ENCODE measurements around the gene R3HDML. TPM values are rescaled to one million over a fixed set of nuclear protein-coding genes. Genes with fewer than 3 reads are reported as not detected.

The R3HDML gene
- total RNA-seq, 2 donors from 2014 or later, result not detected

- Histone ChIP-seq H3K27ac (ENCODE audit: low read depth, low read length) (no peak overlapping the region), H3K9ac (ENCODE audit: extremely low read depth, low read length, poor library complexity, severe bottlenecking) (no peak overlapping the region), H3K9me3 (ENCODE audit: control insufficient read depth, low read length) (no peaks in the 10 kb centered on the region), H3K27me3 (ENCODE audit: control insufficient read depth, insufficient read depth, low read length, poor library complexity, severe bottlenecking) (no peaks in the 10 kb centered on the region), H3K4me1 (ENCODE audit: control insufficient read depth, insufficient read depth, low read length) (peaks cover 7% of the 10 kb centered on the region), H3K4me3 (ENCODE audit: low read length) (peak overlapping the region; percentile 80), H3K36me3 (ENCODE audit: control insufficient read depth, insufficient read depth, low read length) (no peaks in the 10 kb centered on the region)
- H3K27ac Mint-ChIP-seq, result no peak overlapping the region
- no peaks in the 10 kb centered on the region for H3K9me3 Mint-ChIP-seq
- no peak for TF ChIP-seq CTCF (conservative IDR thresholded peaks at IDR 0.05)
- peak overlapping the region; percentile 72 for H3K4me3 Mint-ChIP-seq
- WGBS, 2 experiments (ENCODE audit: insufficient coverage in 1 of 2, insufficient read length in 1 of 2), result 96 to 100% methylated on average over 3 to 8 of the region's 8 CpGs
- peaks cover 48% of the 10 kb centered on the region for H3K4me1 Mint-ChIP-seq
- H3K36me3 Mint-ChIP-seq (ENCODE audit: low read depth), result no peaks in the 10 kb centered on the region
- no peaks in the 10 kb centered on the region for H3K27me3 Mint-ChIP-seq (ENCODE audit: insufficient read depth)
- no peak for DNase-seq
Observed at GRCh38 chr20:44358776-44359175, 21.9 kb downstream of the R3HDML start.

- Histone ChIP-seq H3K36me3 (ENCODE audit: control insufficient read depth, insufficient read depth, low read length) (no peaks in the 10 kb centered on the region), H3K27ac (ENCODE audit: low read depth, low read length) (no peak overlapping the region), H3K27me3 (ENCODE audit: control insufficient read depth, insufficient read depth, low read length, poor library complexity, severe bottlenecking) (no peaks in the 10 kb centered on the region), H3K9me3 (ENCODE audit: control insufficient read depth, low read length) (no peaks in the 10 kb centered on the region), H3K4me1 (ENCODE audit: control insufficient read depth, insufficient read depth, low read length) (peaks cover 7% of the 10 kb centered on the region), H3K9ac (ENCODE audit: extremely low read depth, low read length, poor library complexity, severe bottlenecking) (no peak overlapping the region), H3K4me3 (ENCODE audit: low read length) (no peak overlapping the region)
- DNase-seq, result no peak
- no peak for TF ChIP-seq CTCF (conservative IDR thresholded peaks at IDR 0.05)
- H3K4me3 Mint-ChIP-seq, result no peak overlapping the region
- no peak overlapping the region for H3K27ac Mint-ChIP-seq
- H3K27me3 Mint-ChIP-seq (ENCODE audit: insufficient read depth), result no peaks in the 10 kb centered on the region
- H3K4me1 Mint-ChIP-seq, result peaks cover 43% of the 10 kb centered on the region
- no peaks in the 10 kb centered on the region for H3K9me3 Mint-ChIP-seq
- H3K36me3 Mint-ChIP-seq (ENCODE audit: low read depth), result peaks cover 4% of the 10 kb centered on the region
Observed at GRCh38 chr20:44360221-44360620, 23.4 kb downstream of the R3HDML start.

GRCh38 chr20:44361021-44361420, 24.2 kb downstream of the R3HDML start:
- Histone ChIP-seq H3K36me3 (ENCODE audit: control insufficient read depth, insufficient read depth, low read length) (no peaks in the 10 kb centered on the region), H3K4me1 (ENCODE audit: control insufficient read depth, insufficient read depth, low read length) (peaks cover 7% of the 10 kb centered on the region), H3K27ac (ENCODE audit: low read depth, low read length) (no peak overlapping the region), H3K9ac (ENCODE audit: extremely low read depth, low read length, poor library complexity, severe bottlenecking) (no peak overlapping the region), H3K4me3 (ENCODE audit: low read length) (no peak overlapping the region), H3K9me3 (ENCODE audit: control insufficient read depth, low read length) (no peaks in the 10 kb centered on the region), H3K27me3 (ENCODE audit: control insufficient read depth, insufficient read depth, low read length, poor library complexity, severe bottlenecking) (no peaks in the 10 kb centered on the region)
- no peak for TF ChIP-seq CTCF (conservative IDR thresholded peaks at IDR 0.05)
- no peak for DNase-seq
- H3K4me1 Mint-ChIP-seq, result peaks cover 39% of the 10 kb centered on the region
- H3K27me3 Mint-ChIP-seq (ENCODE audit: insufficient read depth), result no peaks in the 10 kb centered on the region
- H3K36me3 Mint-ChIP-seq (ENCODE audit: low read depth), result peaks cover 5% of the 10 kb centered on the region
- H3K9me3 Mint-ChIP-seq, result no peaks in the 10 kb centered on the region
- no peak overlapping the region for H3K27ac Mint-ChIP-seq
- 73 to 80% methylated on average over 1 to 3 of the region's 3 CpGs for WGBS, 2 experiments (ENCODE audit: insufficient coverage in 1 of 2, insufficient read length in 1 of 2)
- no peak overlapping the region for H3K4me3 Mint-ChIP-seq

All from endodermal cell (in vitro differentiated cells).